Activated CD4-positive, CD25-positive, alpha-beta regulatory T cell treated with anti-CD3 and anti-CD28 coated beads, Interleukin-2, amount 50 U/mL, for 72 hours (primary cell): Measurements from ENCODE around the gene GPAT3.
"Not testable (repeated sequence)": the region's sequence is repeated elsewhere in the genome, so short reads cannot be mapped to it uniquely, and the experiment has no call there.

Source experiments
- DNase-seq: peaks from one replicate; pipeline ENCODE4 v3.0.0; 2021

GPAT3 gene

GRCh38 chr4:83535520-83536361 lies at the start of gene GPAT3:
Gene GPAT3 (plus strand): TSS chr4:83536108. CDS start chr4:83536623, 515 bp downstream.
- DNase-seq, result peak; percentile 69

GRCh38 chr4:83486457-83487129 lies 49.3 kb upstream of the GPAT3 start:
- no peak for DNase-seq

GRCh38 chr4:83489711-83490326 lies 46.1 kb upstream of the GPAT3 start:
- DNase-seq, result no peak

GRCh38 chr4:83490876-83491450 lies 44.9 kb upstream of the GPAT3 start:
- DNase-seq, result no peak

GRCh38 chr4:83496085-83496917 lies 39.6 kb upstream of the GPAT3 start:
- DNase-seq, result not testable (repeated sequence)

GRCh38 chr4:83498187-83498586 lies 37.7 kb upstream of the GPAT3 start:
- DNase-seq, result no peak

GRCh38 chr4:83501671-83502070 lies 34.2 kb upstream of the GPAT3 start:
- DNase-seq, result not testable (repeated sequence)

GRCh38 chr4:83503974-83504373 lies 31.9 kb upstream of the GPAT3 start:
- DNase-seq, result no peak

GRCh38 chr4:83504503-83504902 lies 31.4 kb upstream of the GPAT3 start:
- no peak for DNase-seq

- DNase-seq, result no peak
Measured at GRCh38 chr4:83504996-83505395, 30.9 kb upstream of the GPAT3 start.

- DNase-seq, result peak; percentile 58
Measured at GRCh38 chr4:83509156-83509585, 26.7 kb upstream of the GPAT3 start.

GRCh38 chr4:83510442-83510841 lies 25.5 kb upstream of the GPAT3 start:
- DNase-seq, result no peak

GRCh38 chr4:83516042-83516772 lies 19.7 kb upstream of the GPAT3 start:
- DNase-seq, result no peak

- no peak for DNase-seq
Measured at GRCh38 chr4:83522239-83522638, 13.7 kb upstream of the GPAT3 start.

GRCh38 chr4:83527671-83528070 lies 8.2 kb upstream of the GPAT3 start:
- no peak for DNase-seq

- DNase-seq, result no peak
Measured at GRCh38 chr4:83536362-83537272, 709 bp downstream of the GPAT3 start.

- no peak for DNase-seq
Measured at GRCh38 chr4:83542225-83542624, 6.3 kb downstream of the GPAT3 start.

GRCh38 chr4:83546786-83547185 lies 10.9 kb downstream of the GPAT3 start:
- DNase-seq, result no peak

GRCh38 chr4:83548151-83548905 lies 12.4 kb downstream of the GPAT3 start:
- peak; percentile 63 for DNase-seq

GRCh38 chr4:83552083-83552482 lies 16.2 kb downstream of the GPAT3 start:
- DNase-seq, result no peak
